Measurements from ENCODE around the gene SLCO2A1.

Gene SLCO2A1

GRCh38 chr3:133931084-133931483 is 98.6 kb downstream of the SLCO2A1 start:
- CTCF ChIA-PET, result interaction anchor here (0.5 to 1.3 kb wide), 3 partner anchors 13 to 273 kb away, joined by 3 to 7 read pairs (median 3); no protein-coding TSS in a partner anchor
- POLR2A ChIA-PET (ENCODE audit: low non-redundant PET), result no interaction called here
- H3K27ac ChIP-seq, result no peak overlapping the region
- DNase-seq (ENCODE audit: low spot score), result no peak
- no peak for TF ChIP-seq CTCF (conservative IDR thresholded peaks at IDR 0.05; ENCODE audit: low read depth)

DNA sequence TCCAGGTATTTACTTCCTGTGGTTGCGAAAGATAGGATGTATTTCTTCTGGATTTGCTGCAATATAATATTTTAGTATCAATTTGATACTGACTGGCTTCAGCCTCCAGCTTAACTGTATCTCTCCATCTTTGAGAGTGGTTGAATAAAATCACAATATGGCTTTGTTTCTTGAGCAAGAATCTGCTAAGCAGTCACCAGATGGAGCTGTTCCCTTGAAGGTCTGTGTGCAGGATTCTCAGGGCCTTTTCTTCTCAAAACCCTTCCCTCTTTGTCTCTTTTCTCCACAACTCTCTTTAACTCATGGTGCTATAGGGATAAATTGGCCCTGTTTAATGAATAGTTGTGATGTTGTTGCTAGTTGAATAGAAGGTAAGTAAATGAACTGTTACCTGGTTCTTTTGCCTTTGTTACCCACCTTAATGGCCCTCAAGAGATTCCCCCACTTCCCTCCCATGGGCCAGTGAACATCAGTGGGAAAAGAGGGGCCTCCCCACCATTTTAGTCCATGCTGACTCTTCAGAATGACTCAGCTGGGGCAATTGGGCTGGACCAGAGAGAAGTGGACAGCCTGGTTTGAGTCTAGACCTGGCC is 99.3 kb downstream of the SLCO2A1 start:
- no peak overlapping the region for H3K27ac ChIP-seq
- ChIA-PET POLR2A (ENCODE audit: low non-redundant PET) (interaction anchor here (0.6 kb wide), 1 partner anchor 229 kb away, joined by 3 read pairs; no protein-coding TSS in a partner anchor), CTCF (interaction anchor here (0.6 to 1.5 kb wide), 9 partner anchors 9 to 283 kb away, joined by 3 to 9 read pairs (median 4); no protein-coding TSS in a partner anchor)
- TF ChIP-seq CTCF (conservative IDR thresholded peaks at IDR 0.05; ENCODE audit: low read depth), result peak; percentile 66
- peak; percentile 38 for DNase-seq (ENCODE audit: low spot score)

DNA sequence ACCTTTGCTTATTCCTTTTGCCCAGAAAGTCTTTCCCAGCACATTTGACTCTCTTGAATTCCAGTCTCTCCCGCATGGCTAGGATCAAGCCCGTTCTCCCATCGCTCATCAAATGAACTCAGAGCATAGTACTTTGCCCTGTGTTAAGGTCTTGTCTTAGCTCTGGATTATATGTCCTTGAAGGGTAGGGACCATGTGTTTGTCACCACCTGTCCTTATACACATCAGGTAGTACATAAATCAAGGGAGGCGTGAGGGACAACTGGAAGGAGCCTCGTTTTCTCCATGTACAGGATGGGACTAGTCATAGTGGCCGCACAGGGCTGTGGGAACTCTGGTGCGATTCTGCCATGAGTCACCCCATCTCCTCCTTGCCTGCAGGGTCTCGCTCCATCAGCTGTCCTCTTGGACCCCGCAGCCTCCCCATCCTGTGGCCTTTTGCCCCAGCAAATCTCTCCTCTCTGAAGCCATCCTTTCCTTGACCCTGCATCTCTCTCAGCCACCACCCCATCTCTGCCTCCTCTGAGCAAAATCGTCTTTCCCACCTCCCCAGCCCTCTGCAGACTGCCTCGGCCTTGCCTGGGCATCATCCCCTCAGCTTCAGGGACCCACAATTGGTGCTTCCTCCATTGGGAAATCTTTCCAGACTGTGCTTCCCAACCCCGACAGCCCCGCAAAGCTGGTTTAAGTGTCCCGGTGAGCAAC is 100.7 kb downstream of the SLCO2A1 start:
- H3K27ac ChIP-seq, result no peak overlapping the region
- TF ChIP-seq CTCF (conservative IDR thresholded peaks at IDR 0.05; ENCODE audit: low read depth), result no peak
- DNase-seq (ENCODE audit: low spot score), result no peak
- CTCF ChIA-PET, result interaction anchor here (1.2 to 1.5 kb wide), 2 partner anchors 10 to 35 kb away, joined by 4 to 9 read pairs; no protein-coding TSS in a partner anchor
- POLR2A ChIA-PET (ENCODE audit: low non-redundant PET), result no interaction called here

- H3K27ac ChIP-seq, result no peak overlapping the region
- CTCF ChIA-PET, result interaction anchor here (0.7 kb wide), 1 partner anchor 271 kb away, joined by 3 read pairs; no protein-coding TSS in a partner anchor
- TF ChIP-seq CTCF (conservative IDR thresholded peaks at IDR 0.05; ENCODE audit: low read depth), result no peak
- POLR2A ChIA-PET (ENCODE audit: low non-redundant PET), result no interaction called here
- DNase-seq (ENCODE audit: low spot score), result no peak
Observed at GRCh38 chr3:133928136-133928893, 101.4 kb downstream of the SLCO2A1 start.

GRCh38 chr3:133927540-133928066 is 102.1 kb downstream of the SLCO2A1 start:
- TF ChIP-seq CTCF (conservative IDR thresholded peaks at IDR 0.05; ENCODE audit: low read depth), result peak; percentile 87
- ChIA-PET CTCF (interaction anchor here (0.7 kb wide), 1 partner anchor 272 kb away, joined by 3 read pairs; no protein-coding TSS in a partner anchor), POLR2A (ENCODE audit: low non-redundant PET) (no interaction called here)
- no peak overlapping the region for H3K27ac ChIP-seq
- DNase-seq (ENCODE audit: low spot score), result peak; percentile 29

All from RWPE1 (cell line).